ENCODE results near the gene CFAP74.

CFAP74 gene

DNA sequence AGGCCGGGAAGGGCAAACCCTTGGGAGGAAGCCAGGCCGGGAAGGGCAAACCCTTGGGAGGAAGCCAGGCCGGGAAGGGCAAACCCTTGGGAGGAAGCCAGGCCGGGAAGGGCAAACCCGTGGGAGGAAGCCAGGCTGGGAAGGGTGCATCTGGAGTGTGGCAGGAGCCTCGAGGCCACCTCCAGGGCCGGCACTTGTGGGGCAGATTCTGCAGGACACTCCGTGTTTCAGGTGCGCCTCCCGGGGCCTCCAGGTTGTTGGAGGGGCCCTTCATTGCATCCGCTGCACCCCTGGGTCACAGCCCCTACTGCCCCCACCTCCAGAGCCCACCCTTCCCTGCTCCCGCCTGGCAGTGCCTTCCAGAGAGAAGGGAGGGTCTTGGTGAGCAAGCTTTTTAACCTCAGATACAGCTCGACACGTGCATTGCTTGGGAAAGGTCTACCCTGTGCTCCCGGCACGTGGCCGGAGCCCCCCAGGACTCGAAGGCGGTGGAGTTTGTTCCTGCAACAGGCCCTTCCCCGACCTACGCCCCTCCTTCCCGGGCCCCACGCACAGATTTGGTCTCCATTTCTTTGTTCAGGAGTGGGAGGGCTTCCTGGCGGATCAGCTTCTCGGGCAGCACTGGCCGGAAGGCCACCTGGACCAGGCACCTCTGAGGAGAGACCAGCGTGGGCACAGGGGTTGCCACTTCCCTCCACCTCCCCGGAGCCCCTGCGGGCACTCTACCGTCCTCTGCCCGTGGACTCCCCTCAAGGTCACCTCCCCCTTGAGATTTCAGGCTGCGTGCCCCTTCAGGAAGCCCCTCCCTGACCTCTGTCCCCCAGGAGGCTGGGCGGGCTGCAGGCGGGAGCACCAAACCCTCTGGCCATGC lies 75.1 kb downstream of the CFAP74 start:
- no peak for DNase-seq
- Histone ChIP-seq H3K4me1 (no peaks in the 10 kb centered on the region), H3K4me3 (ENCODE audit: low read depth, low read length) (no peak overlapping the region), H3K27me3 (no peaks in the 10 kb centered on the region), H3K36me3 (no peaks in the 10 kb centered on the region), H3K9me3 (no peaks in the 10 kb centered on the region)
- TF ChIP-seq, protein P1, sequence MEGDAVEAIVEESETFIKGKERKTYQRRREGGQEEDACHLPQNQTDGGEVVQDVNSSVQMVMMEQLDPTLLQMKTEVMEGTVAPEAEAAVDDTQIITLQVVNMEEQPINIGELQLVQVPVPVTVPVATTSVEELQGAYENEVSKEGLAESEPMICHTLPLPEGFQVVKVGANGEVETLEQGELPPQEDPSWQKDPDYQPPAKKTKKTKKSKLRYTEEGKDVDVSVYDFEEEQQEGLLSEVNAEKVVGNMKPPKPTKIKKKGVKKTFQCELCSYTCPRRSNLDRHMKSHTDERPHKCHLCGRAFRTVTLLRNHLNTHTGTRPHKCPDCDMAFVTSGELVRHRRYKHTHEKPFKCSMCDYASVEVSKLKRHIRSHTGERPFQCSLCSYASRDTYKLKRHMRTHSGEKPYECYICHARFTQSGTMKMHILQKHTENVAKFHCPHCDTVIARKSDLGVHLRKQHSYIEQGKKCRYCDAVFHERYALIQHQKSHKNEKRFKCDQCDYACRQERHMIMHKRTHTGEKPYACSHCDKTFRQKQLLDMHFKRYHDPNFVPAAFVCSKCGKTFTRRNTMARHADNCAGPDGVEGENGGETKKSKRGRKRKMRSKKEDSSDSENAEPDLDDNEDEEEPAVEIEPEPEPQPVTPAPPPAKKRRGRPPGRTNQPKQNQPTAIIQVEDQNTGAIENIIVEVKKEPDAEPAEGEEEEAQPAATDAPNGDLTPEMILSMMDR (IDR thresholded peaks at IDR 0.05; ENCODE audit: low read depth, low read length), result no peak

DNA sequence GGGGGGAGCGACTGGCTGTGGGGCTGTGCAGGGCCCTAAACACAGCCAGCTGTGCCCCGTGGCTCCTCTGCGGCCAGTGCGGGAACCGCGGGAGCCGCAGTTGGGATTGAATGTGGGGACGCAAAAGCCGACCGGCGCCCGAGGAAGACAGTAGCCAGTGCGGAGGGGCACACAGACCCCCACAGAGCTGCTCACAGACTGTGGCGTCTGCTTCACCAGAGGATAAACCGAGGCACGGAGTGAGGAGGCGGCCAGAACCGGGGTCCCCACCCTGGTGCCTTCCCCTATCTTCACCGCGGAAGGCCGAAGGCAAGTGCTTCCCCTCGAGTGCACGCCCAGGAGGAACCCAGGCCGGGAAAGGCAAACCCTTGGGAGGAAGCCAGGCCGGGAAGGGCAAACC lies 75.8 kb downstream of the CFAP74 start:
- H3K9me3 ChIP-seq, result no peaks in the 10 kb centered on the region
- TF ChIP-seq, protein P1 (IDR thresholded peaks at IDR 0.05; ENCODE audit: low read depth, low read length), result no peak
- H3K36me3 ChIP-seq, result no peaks in the 10 kb centered on the region
- H3K4me1 ChIP-seq, result no peaks in the 10 kb centered on the region
- no peak overlapping the region for H3K4me3 ChIP-seq (ENCODE audit: low read depth, low read length)
- H3K27me3 ChIP-seq, result no peaks in the 10 kb centered on the region
- DNase-seq, result no peak

DNA sequence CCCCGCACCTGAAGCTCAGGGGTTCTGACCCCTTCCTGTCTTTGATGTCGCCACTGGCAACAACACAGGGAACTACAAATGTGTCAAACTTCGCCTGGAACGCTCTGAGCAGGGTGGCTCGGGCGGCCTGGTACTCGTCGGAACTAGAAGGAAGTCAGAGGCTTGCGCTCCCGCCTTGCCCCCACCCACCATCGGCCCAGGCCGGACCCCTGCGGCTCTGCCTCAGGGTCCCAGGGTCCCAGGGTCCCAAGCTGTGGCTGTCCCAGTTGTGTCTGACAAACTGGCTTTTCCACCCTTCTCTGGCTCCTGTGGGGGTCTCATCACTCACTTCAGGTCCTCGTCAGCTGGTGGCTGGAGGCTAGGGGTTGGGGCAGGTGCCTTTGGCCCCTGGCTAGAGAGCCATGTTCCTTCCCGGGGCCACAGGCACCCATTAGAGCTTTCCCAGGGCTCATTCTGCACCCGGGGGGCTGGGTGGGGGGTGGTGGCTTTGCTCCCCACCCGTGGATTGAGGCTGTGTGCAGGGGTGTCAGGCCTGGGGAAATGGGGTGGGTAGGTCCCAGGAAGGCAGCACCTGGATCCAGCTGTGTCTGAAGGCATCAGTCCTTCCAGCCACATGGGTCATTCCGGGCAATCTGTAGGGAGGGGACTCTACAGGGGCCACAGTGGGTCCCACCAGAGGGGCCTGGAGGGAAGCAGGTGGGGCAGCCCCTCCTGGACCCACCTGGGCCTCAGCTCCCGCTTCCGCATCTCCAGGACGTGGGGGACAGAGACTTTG lies 76.5 kb downstream of the CFAP74 start:
- Histone ChIP-seq H3K4me3 (ENCODE audit: low read depth, low read length) (no peak overlapping the region), H3K9me3 (no peaks in the 10 kb centered on the region), H3K36me3 (no peaks in the 10 kb centered on the region), H3K4me1 (no peaks in the 10 kb centered on the region), H3K27me3 (no peaks in the 10 kb centered on the region)
- no peak for DNase-seq
- TF ChIP-seq, protein P1 (IDR thresholded peaks at IDR 0.05; ENCODE audit: low read depth, low read length), result no peak

DNA sequence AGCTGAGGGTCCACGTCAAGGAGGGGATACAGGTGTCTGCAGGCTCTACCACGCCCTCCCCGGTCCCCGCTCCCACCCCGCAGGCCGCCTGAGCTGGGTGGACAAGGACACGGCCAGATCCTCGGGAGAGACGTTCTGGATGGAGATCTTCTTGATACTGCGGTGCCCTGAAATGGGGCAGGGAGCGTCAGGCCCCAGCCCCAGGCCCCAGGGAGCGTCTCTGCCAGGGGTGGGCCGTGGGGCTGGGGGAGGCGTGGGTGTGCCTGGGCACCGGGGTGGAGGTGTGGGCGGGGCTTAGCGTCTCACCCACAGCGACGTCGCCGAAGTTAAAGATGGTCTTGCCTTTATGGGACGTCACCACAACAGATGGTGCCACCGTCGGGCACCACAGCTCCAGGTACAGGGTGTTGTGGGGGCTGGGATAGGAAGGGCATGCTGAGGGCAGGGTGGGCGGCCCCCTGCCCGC lies 77.2 kb downstream of the CFAP74 start:
- no peaks in the 10 kb centered on the region for H3K36me3 ChIP-seq
- DNase-seq, result no peak
- H3K4me1 ChIP-seq, result no peaks in the 10 kb centered on the region
- no peaks in the 10 kb centered on the region for H3K27me3 ChIP-seq
- H3K9me3 ChIP-seq, result no peaks in the 10 kb centered on the region
- TF ChIP-seq, protein P1 (IDR thresholded peaks at IDR 0.05; ENCODE audit: low read depth, low read length), result no peak
- no peak overlapping the region for H3K4me3 ChIP-seq (ENCODE audit: low read depth, low read length)

DNA sequence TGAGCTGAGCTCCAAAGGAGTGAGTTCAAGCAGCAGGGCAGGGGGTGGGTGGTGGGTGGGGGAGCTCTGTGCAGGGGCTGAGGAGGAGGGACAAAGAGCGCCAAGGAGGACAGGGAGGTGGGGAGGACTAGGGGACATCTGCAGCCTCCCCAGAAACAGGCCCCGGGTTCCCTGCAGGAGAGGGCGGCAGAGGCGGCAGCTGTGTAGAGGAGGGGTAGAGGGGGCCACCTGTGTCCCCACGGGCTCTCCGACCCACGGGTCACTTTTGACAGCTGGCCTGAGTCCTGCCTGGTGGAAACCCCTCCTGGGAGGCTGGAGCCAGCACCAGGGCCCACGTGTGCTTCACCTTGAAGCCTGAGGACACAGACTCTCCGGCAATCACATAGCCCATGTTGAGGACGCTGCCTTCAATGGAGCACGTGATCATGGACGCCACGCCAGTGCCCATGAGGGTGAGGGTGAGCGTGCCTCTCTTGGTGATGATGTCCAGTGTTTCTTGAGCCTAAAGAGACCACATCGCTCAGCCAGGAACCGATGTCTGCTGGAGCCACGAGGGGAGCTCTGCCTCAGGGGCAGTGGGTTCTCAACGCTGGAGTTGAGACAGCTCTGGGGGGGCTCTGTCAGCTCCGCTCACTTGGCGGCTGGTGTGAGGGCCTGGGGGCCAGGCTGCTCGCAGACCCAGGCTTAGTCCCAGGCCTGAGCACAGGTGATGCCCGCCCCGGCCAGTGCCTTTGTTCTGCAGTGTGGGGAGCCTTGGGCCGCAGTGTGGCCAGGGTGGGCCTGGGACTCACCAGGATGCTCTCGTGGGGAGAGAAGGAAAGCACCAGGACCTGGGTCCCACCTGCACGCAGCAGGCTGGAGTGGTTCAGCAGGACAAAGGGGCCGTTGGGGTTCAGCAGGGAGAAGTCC lies 77.9 kb downstream of the CFAP74 start:
- no peaks in the 10 kb centered on the region for H3K27me3 ChIP-seq
- no peak for DNase-seq
- TF ChIP-seq, protein P1 (IDR thresholded peaks at IDR 0.05; ENCODE audit: low read depth, low read length), result no peak
- no peaks in the 10 kb centered on the region for H3K4me1 ChIP-seq
- no peak overlapping the region for H3K4me3 ChIP-seq (ENCODE audit: low read depth, low read length)
- no peaks in the 10 kb centered on the region for H3K9me3 ChIP-seq
- H3K36me3 ChIP-seq, result no peaks in the 10 kb centered on the region
